ENCODE data around the gene CCDC136. TPM values are rescaled to one million over a fixed set of nuclear protein-coding genes. Genes with fewer than 3 reads are reported as not detected.
A peak's percentile ranks its signal among the peaks of the same experiment; 100 is the strongest.

CCDC136 gene
- total RNA-seq, 1 experiment from 2014 or later = 1.1 TPM

GRCh38 chr7:128867842-128868623, 76.3 kb downstream of the CCDC136 start:
- DNase-seq (ENCODE audit: low read depth, low spot score) (no peak), ATAC-seq (no peak)
- no peaks in the 10 kb centered on the region; the same call in 1 of the 2 replicates for H3K27me3 ChIP-seq (ENCODE audit: control insufficient read depth, insufficient read depth, low read length)
- H3K36me3 ChIP-seq (ENCODE audit: control insufficient read depth, insufficient read depth, low read length) = peaks cover 2% of the 10 kb centered on the region; the same call in 1 of the 2 replicates
- CTCF ChIA-PET = no interaction called here
- H3K4me3 ChIP-seq (ENCODE audit: low read depth in 2 of 2, low read length in 2 of 2) = peak overlapping the region in 1 of 2 experiments; percentile 53; a peak in 1 of 4 replicates
- H3K4me1 ChIP-seq (ENCODE audit: control insufficient read depth, insufficient read depth, low read length) = peaks cover 8% of the 10 kb centered on the region
- BruUV-seq (replicated peaks) = no TSS peak
- no peaks in the 10 kb centered on the region for H3K9me3 ChIP-seq (ENCODE audit: control insufficient read depth, insufficient read depth, low read depth, low read length)
- in situ Hi-C loops (cut with HindIII; ENCODE audit: low pct_unique_long_range_greater_than_20kb, low sequenced_read_pairs) = no loop called here
- H3K27ac ChIP-seq (ENCODE audit: low read length) = no peak overlapping the region
- no peak for TF ChIP-seq SIN3A (IDR thresholded peaks at IDR 0.05; ENCODE audit: borderline replicate concordance, insufficient read depth, low read depth, low read length)
- no peak for TF ChIP-seq CTCF (IDR thresholded peaks at IDR 0.05)
- no peak for TF ChIP-seq TCF7L2 (IDR thresholded peaks at IDR 0.05; ENCODE audit: low read depth, low read length)
- no peak for TF ChIP-seq REST (IDR thresholded peaks at IDR 0.05; ENCODE audit: insufficient read depth in 1 of 2, low read depth in 2 of 2, low read length in 1 of 2)
- POLR2A ChIA-PET = interaction anchor here (0.6 kb wide), 1 partner anchor 86 kb away, joined by 4 read pairs; no protein-coding TSS in a partner anchor
- intact Hi-C loops (cut with micrococcal nuclease; ENCODE audit: unreplicated experiment) = loop anchor here (5.0 kb wide), 1 partner anchor 71 kb away; no protein-coding TSS in a partner anchor

GRCh38 chr7:128868624-128869137, 76.9 kb downstream of the CCDC136 start:
- Histone ChIP-seq H3K36me3 (ENCODE audit: control insufficient read depth, insufficient read depth, low read length) (no peaks in the 10 kb centered on the region), H3K9me3 (ENCODE audit: control insufficient read depth, insufficient read depth, low read depth, low read length) (no peaks in the 10 kb centered on the region), H3K4me1 (ENCODE audit: control insufficient read depth, insufficient read depth, low read length) (peaks cover 6% of the 10 kb centered on the region), H3K4me3 (ENCODE audit: low read depth in 2 of 2, low read length in 2 of 2) (peak overlapping the region; percentile 45 to 53), H3K27ac (ENCODE audit: low read length) (no peak overlapping the region), H3K27me3 (ENCODE audit: control insufficient read depth, insufficient read depth, low read length) (no peaks in the 10 kb centered on the region; the same call in 1 of the 2 replicates)
- DNase-seq (ENCODE audit: low read depth, low spot score) (no peak), ATAC-seq (peak; percentile 52)
- CTCF ChIA-PET = no interaction called here
- TF ChIP-seq TCF7L2 (IDR thresholded peaks at IDR 0.05; ENCODE audit: low read depth, low read length) = no peak
- no peak for TF ChIP-seq CTCF (IDR thresholded peaks at IDR 0.05)
- no peak for TF ChIP-seq POLR2AphosphoS5 (IDR thresholded peaks at IDR 0.05; ENCODE audit: low read depth, low read length)
- TF ChIP-seq SIN3A (IDR thresholded peaks at IDR 0.05; ENCODE audit: borderline replicate concordance, insufficient read depth, low read depth, low read length) = no peak
- no peak for TF ChIP-seq REST (IDR thresholded peaks at IDR 0.05; ENCODE audit: insufficient read depth in 1 of 2, low read depth in 2 of 2, low read length in 1 of 2)
- no TSS peak for BruUV-seq (replicated peaks)
- in situ Hi-C loops (cut with HindIII; ENCODE audit: low pct_unique_long_range_greater_than_20kb, low sequenced_read_pairs) (no loop called here), intact Hi-C loops (cut with micrococcal nuclease; ENCODE audit: unreplicated experiment) (loop anchor here (5.0 kb wide), 1 partner anchor 71 kb away; no protein-coding TSS in a partner anchor)
- POLR2A ChIA-PET = interaction anchor here (0.7 kb wide), 1 partner anchor 146 kb away, joined by 3 read pairs; no protein-coding TSS in a partner anchor

Data from Panc1 (cell line).